ENCODE data around the gene UBE2E2. TPM values are rescaled to one million over a fixed set of nuclear protein-coding genes. Genes with fewer than 3 reads are reported as not detected.

Gene UBE2E2
- total and polyA plus RNA-seq, 7 experiments from 2014 or later = 2.4 to 28.8 (median 15.3) TPM

DNA sequence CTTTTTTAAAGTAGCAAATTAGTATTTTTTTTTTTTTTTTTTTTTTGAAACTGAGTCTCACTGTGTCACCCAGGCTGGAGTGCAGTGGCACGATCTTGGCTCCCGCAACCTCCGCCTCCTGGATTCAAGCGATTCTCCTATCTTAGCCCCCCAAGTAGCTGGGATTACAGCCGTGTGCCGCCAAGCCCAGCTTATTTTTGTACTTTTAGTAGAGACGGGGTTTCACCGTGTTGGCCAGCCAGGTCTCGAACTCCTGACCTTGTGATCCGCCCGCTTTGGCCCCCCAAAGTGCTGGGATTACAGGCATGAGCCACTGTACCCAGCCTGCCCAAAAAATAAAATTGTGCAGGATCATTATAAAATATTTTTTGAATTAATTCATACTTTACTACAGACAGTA, 330.5 kb downstream of the UBE2E2 start:
- no peak for ATAC-seq
- Mint-ChIP-seq H3K27ac (no peak overlapping the region), H3K27me3 (no peaks in the 10 kb centered on the region), H3K4me1 (no peaks in the 10 kb centered on the region), H3K9me3 (no peaks in the 10 kb centered on the region), H3K4me3 (no peak overlapping the region), H3K36me3 (peaks cover 0 to 15% (median 11%) of the 10 kb centered on the region in 5 donors)
- no peak for DNase-seq
- no peaks in the 10 kb centered on the region for H3K27me3 ChIP-seq (ENCODE audit: control insufficient read depth in 2 of 2, insufficient read depth in 2 of 2, low read length in 2 of 2)
- no peaks in the 10 kb centered on the region for H3K4me1 ChIP-seq (ENCODE audit: control insufficient read depth in 2 of 2, insufficient read depth in 2 of 2, low read length in 2 of 2)
- no peak overlapping the region for H3K4me3 ChIP-seq (ENCODE audit: low read length)
- H3K9me3 ChIP-seq (ENCODE audit: control insufficient read depth in 2 of 3, low read length in 3 of 3) = no peaks in the 10 kb centered on the region
- no peak overlapping the region for H3K27ac ChIP-seq (ENCODE audit: low read depth, low read length)
- no peaks in the 10 kb centered on the region for H3K36me3 ChIP-seq (ENCODE audit: control insufficient read depth in 2 of 3, insufficient read depth in 3 of 3, low read length in 3 of 3)
- CTCF ChIA-PET = no interaction called here
- POLR2A ChIA-PET = no interaction called here
- intact Hi-C loops (cut with micrococcal nuclease) = no loop called here

DNA sequence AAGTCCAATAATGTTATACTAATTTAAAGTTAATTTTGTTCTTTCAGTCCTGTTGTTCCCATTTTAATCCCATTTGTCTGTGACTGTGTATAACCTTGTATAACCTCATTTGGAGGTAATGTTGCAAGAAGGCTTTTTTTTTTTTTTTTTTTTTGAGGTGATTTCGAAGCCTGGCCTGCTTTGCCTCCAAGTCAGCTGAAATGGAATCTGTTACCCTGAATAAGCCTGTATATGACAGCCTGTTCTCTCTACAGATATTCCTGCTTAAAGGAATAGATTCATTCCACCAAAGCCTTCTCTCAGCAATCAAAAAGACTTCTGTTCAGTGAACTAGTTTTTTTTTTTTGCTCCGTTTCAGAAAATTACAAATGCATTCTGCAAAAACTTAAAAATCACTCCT, 330.9 kb downstream of the UBE2E2 start:
- Histone ChIP-seq H3K27ac (ENCODE audit: low read depth, low read length) (no peak overlapping the region), H3K9me3 (ENCODE audit: control insufficient read depth in 2 of 3, low read length in 3 of 3) (no peaks in the 10 kb centered on the region), H3K36me3 (ENCODE audit: control insufficient read depth in 2 of 3, insufficient read depth in 3 of 3, low read length in 3 of 3) (no peaks in the 10 kb centered on the region), H3K4me1 (ENCODE audit: control insufficient read depth in 2 of 2, insufficient read depth in 2 of 2, low read length in 2 of 2) (no peaks in the 10 kb centered on the region), H3K4me3 (ENCODE audit: low read length) (no peak overlapping the region), H3K27me3 (ENCODE audit: control insufficient read depth in 2 of 2, insufficient read depth in 2 of 2, low read length in 2 of 2) (no peaks in the 10 kb centered on the region)
- no peak for ATAC-seq
- Mint-ChIP-seq H3K9me3 (no peaks in the 10 kb centered on the region), H3K36me3 (peaks cover 0 to 15% (median 11%) of the 10 kb centered on the region in 5 donors), H3K27ac (no peak overlapping the region), H3K4me3 (no peak overlapping the region), H3K4me1 (no peaks in the 10 kb centered on the region), H3K27me3 (no peaks in the 10 kb centered on the region)
- CTCF ChIA-PET = no interaction called here
- DNase-seq = no peak
- POLR2A ChIA-PET = no interaction called here
- intact Hi-C loops (cut with micrococcal nuclease) = no loop called here

GRCh38 chr3:23537101-23537551, 334.0 kb downstream of the UBE2E2 start:
- ChIA-PET POLR2A (no interaction called here), CTCF (no interaction called here)
- Histone ChIP-seq H3K9me3 (ENCODE audit: control insufficient read depth in 2 of 3, low read length in 3 of 3) (no peaks in the 10 kb centered on the region), H3K27me3 (ENCODE audit: control insufficient read depth in 2 of 2, insufficient read depth in 2 of 2, low read length in 2 of 2) (no peaks in the 10 kb centered on the region), H3K4me3 (ENCODE audit: low read length) (no peak overlapping the region), H3K27ac (ENCODE audit: low read depth, low read length) (no peak overlapping the region), H3K36me3 (ENCODE audit: control insufficient read depth in 2 of 3, insufficient read depth in 3 of 3, low read length in 3 of 3) (no peaks in the 10 kb centered on the region), H3K4me1 (ENCODE audit: control insufficient read depth in 2 of 2, insufficient read depth in 2 of 2, low read length in 2 of 2) (no peaks in the 10 kb centered on the region)
- Mint-ChIP-seq H3K27me3 (no peaks in the 10 kb centered on the region), H3K27ac (no peak overlapping the region), H3K36me3 (peaks cover 0 to 14% (median 13%) of the 10 kb centered on the region in 5 donors), H3K9me3 (no peaks in the 10 kb centered on the region), H3K4me3 (no peak overlapping the region), H3K4me1 (no peaks in the 10 kb centered on the region)
- intact Hi-C loops (cut with micrococcal nuclease) = no loop called here
- ATAC-seq = no peak
- no peak for DNase-seq

DNA sequence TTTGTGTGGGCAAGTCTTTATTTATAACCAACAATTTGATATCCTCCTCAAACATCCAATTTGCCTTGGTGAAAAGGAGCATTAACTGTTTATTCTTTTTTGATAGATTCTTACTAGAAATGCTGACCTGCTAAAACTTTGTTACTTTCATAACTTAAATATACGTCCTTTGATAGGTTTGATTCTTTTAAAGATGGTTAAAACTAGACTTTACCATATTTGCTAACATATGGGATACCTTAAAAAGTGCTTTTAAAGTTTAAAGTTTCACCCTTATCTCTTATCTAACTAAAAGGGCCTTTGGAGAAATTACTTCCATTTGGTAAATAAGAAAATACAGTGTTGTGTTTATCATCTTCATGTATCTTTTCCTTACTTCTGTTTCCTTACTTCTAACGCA, 336.1 kb downstream of the UBE2E2 start:
- H3K27ac ChIP-seq (ENCODE audit: low read depth, low read length) = no peak overlapping the region
- H3K4me3 Mint-ChIP-seq = no peak overlapping the region
- ChIA-PET POLR2A (no interaction called here), CTCF (no interaction called here)
- H3K9me3 ChIP-seq (ENCODE audit: control insufficient read depth in 2 of 3, low read length in 3 of 3) = no peaks in the 10 kb centered on the region
- H3K27ac Mint-ChIP-seq = no peak overlapping the region
- ATAC-seq = no peak
- H3K27me3 Mint-ChIP-seq = no peaks in the 10 kb centered on the region
- no peak overlapping the region for H3K4me3 ChIP-seq (ENCODE audit: low read length)
- peaks cover 0 to 16% (median 11%) of the 10 kb centered on the region in 5 donors for H3K36me3 Mint-ChIP-seq
- DNase-seq = no peak
- no peaks in the 10 kb centered on the region for H3K9me3 Mint-ChIP-seq
- H3K36me3 ChIP-seq (ENCODE audit: control insufficient read depth in 2 of 3, insufficient read depth in 3 of 3, low read length in 3 of 3) = no peaks in the 10 kb centered on the region
- no peaks in the 10 kb centered on the region for H3K4me1 ChIP-seq (ENCODE audit: control insufficient read depth in 2 of 2, insufficient read depth in 2 of 2, low read length in 2 of 2)
- intact Hi-C loops (cut with micrococcal nuclease) = no loop called here
- H3K4me1 Mint-ChIP-seq = no peaks in the 10 kb centered on the region
- no peaks in the 10 kb centered on the region for H3K27me3 ChIP-seq (ENCODE audit: control insufficient read depth in 2 of 2, insufficient read depth in 2 of 2, low read length in 2 of 2)

DNA sequence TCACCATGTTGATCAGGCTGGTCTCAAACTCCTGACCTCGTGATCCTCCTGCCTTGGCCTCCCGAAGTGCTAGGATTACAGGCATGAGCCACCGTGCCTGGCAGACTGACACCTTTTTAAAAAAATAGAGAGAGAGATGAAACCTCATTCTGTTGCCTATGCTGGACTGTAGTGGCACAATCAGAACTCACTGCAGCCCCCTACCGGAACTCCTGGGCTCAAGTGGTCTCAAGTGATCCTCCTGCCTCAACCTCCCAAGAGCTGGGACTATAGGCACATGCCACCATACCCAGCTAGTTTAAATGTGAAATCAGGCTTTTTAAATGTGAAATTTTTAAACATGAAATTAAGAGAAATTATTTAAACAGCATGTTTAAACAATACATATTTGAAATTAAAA, 337.5 kb downstream of the UBE2E2 start:
- intact Hi-C loops (cut with micrococcal nuclease) = no loop called here
- Histone ChIP-seq H3K4me1 (ENCODE audit: control insufficient read depth in 2 of 2, insufficient read depth in 2 of 2, low read length in 2 of 2) (no peaks in the 10 kb centered on the region), H3K27ac (ENCODE audit: low read depth, low read length) (no peak overlapping the region), H3K36me3 (ENCODE audit: control insufficient read depth in 2 of 3, insufficient read depth in 3 of 3, low read length in 3 of 3) (no peaks in the 10 kb centered on the region), H3K4me3 (ENCODE audit: low read length) (no peak overlapping the region), H3K9me3 (ENCODE audit: control insufficient read depth in 2 of 3, low read length in 3 of 3) (no peaks in the 10 kb centered on the region), H3K27me3 (ENCODE audit: control insufficient read depth in 2 of 2, insufficient read depth in 2 of 2, low read length in 2 of 2) (no peaks in the 10 kb centered on the region)
- ChIA-PET CTCF (no interaction called here), POLR2A (no interaction called here)
- no peak overlapping the region for H3K4me3 Mint-ChIP-seq
- H3K36me3 Mint-ChIP-seq = peaks cover 0 to 12% (median 4%) of the 10 kb centered on the region in 5 donors
- H3K27me3 Mint-ChIP-seq = no peaks in the 10 kb centered on the region
- no peak overlapping the region for H3K27ac Mint-ChIP-seq
- no peaks in the 10 kb centered on the region for H3K9me3 Mint-ChIP-seq
- ATAC-seq = no peak
- no peak for DNase-seq
- H3K4me1 Mint-ChIP-seq = no peaks in the 10 kb centered on the region

GRCh38 chr3:23542079-23542478, 339.0 kb downstream of the UBE2E2 start:
- no peaks in the 10 kb centered on the region for H3K36me3 ChIP-seq (ENCODE audit: control insufficient read depth in 2 of 3, insufficient read depth in 3 of 3, low read length in 3 of 3)
- no peak for DNase-seq
- H3K27ac Mint-ChIP-seq = no peak overlapping the region
- peaks cover 0 to 10% (median 0%) of the 10 kb centered on the region in 5 donors for H3K36me3 Mint-ChIP-seq
- no peaks in the 10 kb centered on the region for H3K4me1 Mint-ChIP-seq
- ATAC-seq = no peak
- CTCF ChIA-PET = no interaction called here
- no peaks in the 10 kb centered on the region for H3K27me3 Mint-ChIP-seq
- H3K4me1 ChIP-seq (ENCODE audit: control insufficient read depth in 2 of 2, insufficient read depth in 2 of 2, low read length in 2 of 2) = no peaks in the 10 kb centered on the region
- no peaks in the 10 kb centered on the region for H3K9me3 ChIP-seq (ENCODE audit: control insufficient read depth in 2 of 3, low read length in 3 of 3)
- no peaks in the 10 kb centered on the region for H3K9me3 Mint-ChIP-seq
- intact Hi-C loops (cut with micrococcal nuclease) = no loop called here
- H3K27me3 ChIP-seq (ENCODE audit: control insufficient read depth in 2 of 2, insufficient read depth in 2 of 2, low read length in 2 of 2) = no peaks in the 10 kb centered on the region
- no peak overlapping the region for H3K4me3 ChIP-seq (ENCODE audit: low read length)
- H3K4me3 Mint-ChIP-seq = no peak overlapping the region
- POLR2A ChIA-PET = no interaction called here
- H3K27ac ChIP-seq (ENCODE audit: low read depth, low read length) = no peak overlapping the region

GRCh38 chr3:23546181-23546580, 343.1 kb downstream of the UBE2E2 start:
- no peak overlapping the region for H3K27ac ChIP-seq (ENCODE audit: low read depth, low read length)
- ATAC-seq (no peak), DNase-seq (no peak)
- intact Hi-C loops (cut with micrococcal nuclease) = no loop called here
- peaks cover 0 to 7% (median 0%) of the 10 kb centered on the region in 5 donors for H3K36me3 Mint-ChIP-seq
- H3K27me3 Mint-ChIP-seq = no peaks in the 10 kb centered on the region
- H3K4me1 Mint-ChIP-seq = no peaks in the 10 kb centered on the region
- no peaks in the 10 kb centered on the region for H3K27me3 ChIP-seq (ENCODE audit: control insufficient read depth in 2 of 2, insufficient read depth in 2 of 2, low read length in 2 of 2)
- H3K4me3 ChIP-seq (ENCODE audit: low read length) = no peak overlapping the region
- H3K4me1 ChIP-seq (ENCODE audit: control insufficient read depth in 2 of 2, insufficient read depth in 2 of 2, low read length in 2 of 2) = no peaks in the 10 kb centered on the region
- CTCF ChIA-PET = no interaction called here
- no peaks in the 10 kb centered on the region for H3K9me3 Mint-ChIP-seq
- no peak overlapping the region for H3K4me3 Mint-ChIP-seq
- no peak overlapping the region for H3K27ac Mint-ChIP-seq
- no peaks in the 10 kb centered on the region for H3K36me3 ChIP-seq (ENCODE audit: control insufficient read depth in 2 of 3, insufficient read depth in 3 of 3, low read length in 3 of 3)
- H3K9me3 ChIP-seq (ENCODE audit: control insufficient read depth in 2 of 3, low read length in 3 of 3) = no peaks in the 10 kb centered on the region
- POLR2A ChIA-PET = no interaction called here
